Endodermal cell (in vitro differentiated cells): Measurements from ENCODE around the gene SOCS7. TPM values are rescaled to one million over a fixed set of nuclear protein-coding genes. Genes with fewer than 3 reads are reported as not detected.

Experiments
- DNase-seq: peaks from one replicate; pipeline ENCODE4 v3.0.0-alpha.2; 2017
- H3K27ac ChIP-seq: 2 replicates; pipeline ENCODE4 v1.5.1; 2013; ENCODE audit warnings: mild to moderate bottlenecking, low read depth, low read length, moderate library complexity
- H3K27me3 ChIP-seq: 2 replicates; pipeline ENCODE4 v1.6.1; 2013; ENCODE audit warnings: mild to moderate bottlenecking, low read length, moderate library complexity; ENCODE audit not compliant: insufficient read depth, control insufficient read depth, poor library complexity, severe bottlenecking
- H3K36me3 ChIP-seq: 2 replicates; pipeline ENCODE4 v1.7.0; 2013; ENCODE audit warnings: mild to moderate bottlenecking, low read length, moderate library complexity; ENCODE audit not compliant: control insufficient read depth, insufficient read depth
- H3K4me1 ChIP-seq: one replicate; pipeline ENCODE4 v1.7.0; 2013; ENCODE audit warnings: low read length; ENCODE audit not compliant: control insufficient read depth, insufficient read depth
- H3K4me3 ChIP-seq: 2 replicates; pipeline ENCODE4 v1.5.1; 2013; ENCODE audit warnings: mild to moderate bottlenecking, low read length, moderate library complexity
- H3K9ac ChIP-seq: 2 replicates; pipeline ENCODE4 v1.6.1; 2013; ENCODE audit warnings: mild to moderate bottlenecking, low read length, moderate library complexity; ENCODE audit not compliant: poor library complexity, severe bottlenecking; ENCODE audit errors: extremely low read depth
- H3K9me3 ChIP-seq: 2 replicates; pipeline ENCODE4 v1.6.1; 2013; ENCODE audit warnings: mild to moderate bottlenecking, low read length, moderate library complexity; ENCODE audit not compliant: control insufficient read depth
- H3K27ac Mint-ChIP-seq: 2 replicates; pipeline ENCODE4 v1.8.0; 2020; ENCODE audit warnings: mixed read lengths
- H3K27me3 Mint-ChIP-seq: 2 replicates; pipeline ENCODE4 v1.8.0; 2021; ENCODE audit warnings: mild to moderate bottlenecking, mixed read lengths; ENCODE audit not compliant: insufficient read depth
- H3K36me3 Mint-ChIP-seq: 2 replicates; pipeline ENCODE4 v1.8.0; 2020; ENCODE audit warnings: low read depth, mixed read lengths
- H3K4me1 Mint-ChIP-seq: 2 replicates; pipeline ENCODE4 v1.8.0; 2020; ENCODE audit warnings: mixed read lengths
- H3K4me3 Mint-ChIP-seq: 2 replicates; pipeline ENCODE4 v1.8.0; 2020; ENCODE audit warnings: mild to moderate bottlenecking, moderate library complexity, mixed read lengths
- H3K9me3 Mint-ChIP-seq: 2 replicates; pipeline ENCODE4 v1.8.0; 2020; ENCODE audit warnings: mild to moderate bottlenecking, mixed read lengths
- CTCF ChIP-seq: fragments of 200-600 bp; sonication (generic); conservative IDR thresholded peaks from 2 replicates; pipeline ENCODE4 v1.5.0; 2021; ENCODE audit warnings: antibody characterized with exemption, mild to moderate bottlenecking
- WGBS, 2 experiments: methylation state at CpG; one replicate each; pipeline versions ENCODE4 v1.1.5 to v1.1.7; 2013; ENCODE audit warnings: missing lambda C conversion rate in 2 of 2, mixed read lengths in 1 of 2; ENCODE audit not compliant: insufficient coverage in 1 of 2, insufficient read length in 1 of 2; 5-methylcytosine and 5-hydroxymethylcytosine counted together
- total RNA-seq, 2 donors: library from RNA; stranded (reverse); fragmentation: NEBNext Ultra II Directional in 1 of 2; extraction: Animal tissue kit (Norgen Biotek cat#: 25700) in 1 of 2; gene quantifications; 2 replicates in 1 of 2; 3 replicates in 1 of 2; pipeline ENCODE4 v1.2.1, GENCODE V29; 2021

SOCS7 gene
- total RNA-seq, 2 donors from 2014 or later, result 24.4 to 28.1 TPM

GRCh38 chr17:38369124-38369886, 17.7 kb downstream of the SOCS7 start:
- Histone ChIP-seq H3K9ac (no peak overlapping the region), H3K36me3 (peaks cover 35% of the 10 kb centered on the region), H3K27ac (no peak overlapping the region), H3K27me3 (no peaks in the 10 kb centered on the region), H3K4me1 (no peaks in the 10 kb centered on the region), H3K4me3 (no peak overlapping the region), H3K9me3 (no peaks in the 10 kb centered on the region)
- peaks cover 56% of the 10 kb centered on the region for H3K36me3 Mint-ChIP-seq
- no peaks in the 10 kb centered on the region for H3K9me3 Mint-ChIP-seq
- H3K4me1 Mint-ChIP-seq, result no peaks in the 10 kb centered on the region
- H3K27me3 Mint-ChIP-seq, result no peaks in the 10 kb centered on the region
- TF ChIP-seq CTCF, result no peak
- H3K4me3 Mint-ChIP-seq, result no peak overlapping the region
- WGBS, 2 experiments, result 94 to 95% methylated on average over 3 to 8 of the region's 8 CpGs
- no peak for DNase-seq
- H3K27ac Mint-ChIP-seq, result no peak overlapping the region

DNA sequence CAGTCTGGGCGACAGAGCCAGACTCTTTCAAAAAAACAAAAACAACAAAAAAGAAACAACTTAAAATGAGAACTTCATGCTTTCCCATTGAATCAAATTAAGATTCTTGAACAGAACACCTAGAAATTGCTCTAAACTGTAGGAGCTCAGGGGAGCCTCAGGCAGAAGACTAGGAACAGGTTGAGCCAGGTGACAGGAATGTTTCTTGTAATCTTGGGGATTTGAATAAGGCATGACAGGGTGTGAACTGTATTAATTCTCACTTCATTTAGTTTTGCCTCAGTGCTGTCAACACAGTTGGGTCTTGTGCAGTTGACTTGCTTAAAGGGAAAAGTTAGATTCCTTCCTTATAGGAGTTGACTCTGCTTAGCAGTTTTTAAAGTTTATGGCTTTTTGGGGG, 27.8 kb downstream of the SOCS7 start:
- Histone ChIP-seq H3K36me3 (peaks cover 35% of the 10 kb centered on the region), H3K27me3 (no peaks in the 10 kb centered on the region), H3K9ac (no peak overlapping the region), H3K4me3 (no peak overlapping the region), H3K4me1 (no peaks in the 10 kb centered on the region), H3K27ac (no peak overlapping the region), H3K9me3 (no peaks in the 10 kb centered on the region)
- no peak for TF ChIP-seq CTCF
- Mint-ChIP-seq H3K36me3 (peaks cover 45% of the 10 kb centered on the region), H3K9me3 (no peaks in the 10 kb centered on the region), H3K4me1 (peaks cover 5% of the 10 kb centered on the region), H3K27me3 (no peaks in the 10 kb centered on the region), H3K27ac (no peak overlapping the region), H3K4me3 (no peak overlapping the region)
- 89 to 100% methylated on average over 1 of the region's 1 CpG for WGBS, 2 experiments
- DNase-seq, result no peak

- Histone ChIP-seq H3K27me3 (no peaks in the 10 kb centered on the region), H3K9me3 (no peaks in the 10 kb centered on the region), H3K9ac (no peak overlapping the region), H3K36me3 (peaks cover 40% of the 10 kb centered on the region), H3K27ac (no peak overlapping the region), H3K4me1 (no peaks in the 10 kb centered on the region), H3K4me3 (no peak overlapping the region)
- Mint-ChIP-seq H3K4me3 (no peak overlapping the region), H3K27ac (no peak overlapping the region), H3K27me3 (no peaks in the 10 kb centered on the region), H3K4me1 (no peaks in the 10 kb centered on the region), H3K9me3 (no peaks in the 10 kb centered on the region), H3K36me3 (peaks cover 48% of the 10 kb centered on the region)
- WGBS, 2 experiments, result 95% methylated on average over 4 of the region's 4 CpGs; no CpG with 5 or more reads in 1 of the 2 experiments
- TF ChIP-seq CTCF, result no peak
- no peak for DNase-seq
These were observed 43.4 kb downstream of the SOCS7 start for GRCh38 chr17:38395090-38395489.
